ENCODE results near the gene ATXN2.
"Not testable (repeated sequence)": the region's sequence is repeated elsewhere in the genome, so short reads cannot be mapped to it uniquely, and the experiment has no call there.

ATXN2 gene

GRCh38 chr12:111569363-111570083, 29.6 kb downstream of the ATXN2 start:
- DNase-seq: no peak

DNA sequence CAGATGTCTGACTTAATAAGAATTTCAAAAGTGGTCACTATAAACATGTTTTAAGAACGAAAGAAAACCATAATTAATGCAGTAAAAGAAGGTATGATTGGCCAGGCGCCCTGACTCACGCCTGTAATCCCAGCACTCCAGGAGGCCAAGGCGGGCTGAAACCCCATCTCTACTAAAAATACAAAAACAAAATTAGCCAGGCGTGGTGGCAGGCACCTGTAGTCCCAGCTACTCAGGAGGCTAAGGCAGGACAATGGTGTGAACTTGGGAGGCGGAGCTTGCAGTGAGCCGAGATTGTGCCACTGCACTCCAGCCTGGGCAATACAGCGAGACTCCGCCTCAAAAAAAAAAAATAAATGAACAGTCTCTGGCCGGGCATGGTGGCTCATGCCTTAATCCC, 38.3 kb downstream of the ATXN2 start:
- not testable (repeated sequence) for DNase-seq

DNA sequence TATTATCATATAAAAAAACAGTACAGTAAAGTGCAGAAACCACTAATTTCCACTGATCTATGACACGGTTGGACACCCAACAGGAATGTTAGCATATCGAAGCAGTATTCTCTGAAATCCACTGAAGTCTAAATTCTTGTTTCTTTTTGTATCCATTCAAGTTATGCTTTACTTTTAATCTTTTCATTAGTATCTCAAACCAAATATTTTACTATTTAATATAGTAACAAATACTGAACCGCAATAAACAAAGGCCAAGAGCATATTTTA, 41.1 kb downstream of the ATXN2 start:
- DNase-seq: no peak

- DNase-seq: no peak
These were observed 41.6 kb downstream of the ATXN2 start for GRCh38 chr12:111557271-111558106.

GRCh38 chr12:111556676-111557075, 42.4 kb downstream of the ATXN2 start:
- DNase-seq: no peak

DNA sequence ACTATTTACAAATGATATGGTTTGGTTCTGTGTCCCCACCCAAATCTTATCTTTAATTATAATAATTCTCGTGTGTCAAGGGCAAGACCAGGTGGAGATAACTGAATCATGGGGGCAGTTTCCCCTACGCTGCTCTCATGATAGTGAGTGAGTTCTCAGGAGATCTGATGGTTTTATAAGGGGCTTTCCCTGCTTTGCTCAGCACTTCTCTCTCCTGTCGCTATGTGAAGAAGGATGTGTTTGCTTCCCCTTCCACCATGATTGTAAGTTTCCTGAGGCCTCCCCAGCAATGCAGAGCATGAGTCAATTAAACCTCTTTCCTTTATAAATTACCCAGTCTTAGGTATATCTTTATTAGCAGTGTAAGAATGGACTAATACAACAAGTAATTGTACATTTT, 43.8 kb downstream of the ATXN2 start:
- not testable (repeated sequence) for DNase-seq

GRCh38 chr12:111546758-111547383, 52.2 kb downstream of the ATXN2 start:
- no peak for DNase-seq

- no peak for DNase-seq
These were observed 52.9 kb downstream of the ATXN2 start for GRCh38 chr12:111546171-111546570.

DNA sequence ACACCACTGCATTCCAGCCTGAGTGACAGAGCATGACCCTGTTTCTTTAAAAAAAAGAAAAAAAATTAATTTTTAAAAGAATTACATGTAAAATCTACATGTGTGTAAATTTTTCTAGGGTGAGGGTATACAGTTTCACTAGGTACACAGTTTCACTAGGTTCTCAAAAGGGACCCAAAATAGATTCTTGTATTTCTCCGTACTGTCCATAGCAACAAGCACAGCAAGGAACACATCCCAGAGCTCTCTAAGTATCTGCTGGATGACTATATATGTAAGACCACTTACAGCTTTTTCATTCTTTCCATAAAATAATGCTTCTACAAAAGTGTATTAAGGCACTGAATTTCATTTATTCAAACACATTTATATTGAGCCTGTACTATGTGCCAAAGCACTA, 55.1 kb downstream of the ATXN2 start:
- DNase-seq: no peak

GRCh38 chr12:111532751-111533150, 66.4 kb downstream of the ATXN2 start:
- DNase-seq: no peak

DNA sequence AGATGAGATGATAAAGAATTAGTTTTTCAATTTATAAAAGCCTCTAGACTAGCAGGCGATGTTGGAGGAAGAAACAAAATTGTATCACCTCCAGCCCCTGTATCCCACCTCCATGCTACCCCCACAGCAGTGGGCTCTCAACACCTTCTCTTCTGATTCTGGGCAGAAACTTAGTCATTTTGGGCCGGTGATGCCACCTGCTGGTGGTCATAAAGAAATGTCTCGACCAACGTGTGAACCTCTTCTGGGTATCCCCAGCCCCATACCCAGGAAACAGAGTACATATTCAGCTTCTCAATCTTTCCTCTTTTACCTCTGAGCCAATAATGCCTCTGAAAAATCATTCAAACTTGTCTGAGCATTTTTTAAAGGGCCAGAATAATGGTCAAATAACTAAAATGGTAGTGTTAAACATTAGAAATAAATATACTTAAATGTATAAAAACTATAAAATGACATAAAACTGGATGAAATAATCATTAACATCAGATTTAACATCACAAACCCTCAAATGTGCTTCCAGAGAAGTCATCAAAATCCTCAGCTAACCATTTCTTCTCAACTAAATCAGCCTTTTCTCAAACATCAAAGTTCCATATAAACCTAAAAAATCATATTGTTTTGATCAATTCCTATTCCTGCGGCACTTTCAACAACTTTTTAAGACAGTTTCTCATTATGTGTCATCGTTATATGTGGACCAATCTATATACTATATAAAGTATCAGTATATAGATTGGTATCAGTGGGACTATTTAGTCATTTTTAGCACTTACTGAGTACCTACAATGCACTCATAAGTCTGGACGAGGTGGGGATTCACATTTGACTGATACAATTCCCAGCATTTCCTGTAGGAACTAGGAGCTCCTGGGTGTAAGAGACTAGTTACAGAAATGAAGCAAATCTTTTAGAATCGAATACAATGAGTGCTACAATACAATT, 69.4 kb downstream of the ATXN2 start:
- DNase-seq: no peak

DNA sequence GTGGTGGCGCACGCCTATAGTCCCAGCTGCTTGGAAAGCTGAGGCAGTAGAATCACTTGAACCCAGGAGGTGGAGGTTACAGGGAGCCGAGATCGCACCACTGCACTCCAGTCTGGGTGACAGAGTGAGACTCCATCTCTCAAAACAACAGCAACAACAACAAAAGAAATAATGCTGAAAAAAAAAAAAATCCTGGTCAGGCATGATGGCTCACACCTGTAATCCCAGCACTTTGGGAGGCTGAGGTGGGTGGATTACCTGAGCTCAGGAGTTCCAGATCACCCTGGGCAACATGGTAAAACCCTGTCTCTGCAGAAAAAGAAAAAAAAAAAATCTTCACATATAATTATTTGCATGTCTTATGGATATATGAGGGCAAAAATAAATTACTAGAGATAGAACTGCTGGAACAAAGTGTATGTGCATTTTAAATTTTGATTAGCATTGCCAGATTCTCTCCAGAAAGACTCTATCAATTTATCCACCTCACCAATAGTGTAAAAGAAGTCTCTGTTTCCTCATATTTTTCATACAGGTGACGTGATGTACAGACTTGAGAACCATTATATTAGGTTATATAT, 75.4 kb downstream of the ATXN2 start:
- DNase-seq: no peak

DNA sequence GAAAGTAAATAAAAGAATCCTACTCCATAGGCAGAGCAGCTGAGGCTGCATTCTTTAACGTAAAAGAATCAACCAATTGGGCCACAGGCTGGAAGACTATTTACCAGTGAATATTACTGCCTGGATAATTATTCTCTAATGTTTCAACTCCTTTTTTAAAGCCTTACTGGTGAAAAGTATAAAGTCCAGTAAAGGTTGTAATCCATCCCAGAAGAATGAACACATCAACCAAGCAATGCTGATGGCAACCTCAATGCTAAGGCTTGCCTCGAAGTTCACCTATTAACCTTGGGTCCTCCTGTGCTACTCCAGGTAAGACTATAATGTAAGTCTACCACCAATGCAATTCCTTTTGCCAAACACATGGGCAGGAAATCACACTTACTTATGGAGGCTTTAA, 77.3 kb downstream of the ATXN2 start:
- DNase-seq: no peak

DNA sequence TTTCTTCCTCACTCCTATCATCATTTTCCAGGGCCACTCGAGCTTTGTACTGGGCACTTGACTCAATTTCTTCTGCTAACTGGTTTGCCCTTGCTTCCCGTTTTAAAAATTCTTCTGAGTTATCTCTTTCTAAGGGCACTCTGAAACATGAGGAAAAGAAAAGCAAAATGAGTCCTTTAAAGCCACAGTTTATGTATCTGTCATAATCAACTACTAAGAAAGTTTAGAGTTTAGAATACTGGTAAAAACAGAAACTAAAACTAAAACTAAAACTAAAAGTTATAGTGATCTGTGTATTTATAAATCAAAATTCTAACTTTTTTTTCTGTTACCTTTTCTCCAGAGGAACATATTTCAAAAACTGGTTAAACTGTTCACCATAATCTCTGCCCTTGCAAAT, 79.2 kb downstream of the ATXN2 start:
- no peak for DNase-seq

- no peak for DNase-seq
These were observed 80.0 kb downstream of the ATXN2 start for GRCh38 chr12:111519083-111519482.

- not testable (repeated sequence) for DNase-seq
These were observed 91.4 kb downstream of the ATXN2 start for GRCh38 chr12:111507719-111508118.

- DNase-seq: not testable (repeated sequence)
These were observed 91.9 kb downstream of the ATXN2 start for GRCh38 chr12:111507258-111507657.

GRCh38 chr12:111506260-111506659, 92.9 kb downstream of the ATXN2 start:
- no peak for DNase-seq

- DNase-seq: no peak
These were observed 93.5 kb downstream of the ATXN2 start for GRCh38 chr12:111505601-111506036.

DNA sequence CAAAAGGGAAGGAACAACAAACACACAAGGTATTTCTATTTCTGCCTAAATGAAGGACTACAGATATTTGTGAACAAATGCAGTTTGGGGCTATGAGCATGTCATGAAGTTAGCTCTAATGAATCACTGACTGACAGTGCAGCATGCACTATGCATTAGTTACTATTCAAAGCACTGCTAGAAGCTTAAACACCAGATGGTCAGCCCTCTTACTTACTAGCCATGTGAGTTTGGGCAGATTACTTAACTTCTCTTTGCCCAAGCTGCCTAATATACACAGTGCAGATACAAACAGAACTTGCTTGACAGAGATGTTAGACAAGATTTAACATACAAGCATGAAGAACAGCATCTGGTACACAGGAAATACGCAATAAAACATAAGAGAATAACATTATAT, 96.0 kb downstream of the ATXN2 start:
- DNase-seq: no peak

DNA sequence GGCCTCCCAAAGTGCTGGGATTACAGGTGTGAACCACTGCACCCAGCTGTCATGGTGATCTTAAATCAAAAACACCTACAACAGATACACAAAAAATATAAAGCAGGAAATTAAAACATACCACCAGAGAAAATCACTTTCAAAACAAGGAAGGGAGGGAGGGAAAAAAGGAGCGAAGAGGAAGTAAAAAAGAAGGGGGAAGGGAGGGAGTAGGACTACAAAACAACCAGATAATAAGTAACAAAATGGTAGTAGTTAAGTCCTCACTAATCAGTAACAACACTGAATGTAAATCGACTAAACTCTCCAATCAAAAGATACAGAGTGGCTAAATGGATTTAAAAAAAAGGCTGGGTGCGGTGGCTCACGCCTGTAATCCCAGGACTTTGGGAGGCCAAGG, 104.4 kb downstream of the ATXN2 start:
- no peak for DNase-seq

DNA sequence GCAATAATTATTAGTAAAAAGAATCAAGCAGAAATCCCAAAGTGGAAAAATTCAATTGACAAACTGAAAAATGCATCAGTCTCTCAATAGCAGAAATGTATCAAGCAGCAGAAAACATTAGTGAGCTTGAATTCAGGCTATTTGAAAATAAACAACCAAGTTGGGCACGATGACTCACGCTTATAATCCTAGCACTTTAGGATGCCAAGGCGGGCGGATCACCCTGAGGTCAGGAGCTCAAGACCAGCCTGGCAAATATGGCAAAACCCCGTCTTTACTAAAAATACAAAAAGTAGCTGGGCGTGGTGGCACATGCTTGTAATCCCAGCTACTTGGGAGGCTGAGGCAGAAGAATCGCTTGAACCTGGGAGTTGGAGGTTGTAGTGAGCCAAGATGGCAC, 106.1 kb downstream of the ATXN2 start:
- not testable (repeated sequence) for DNase-seq

GRCh38 chr12:111488798-111489197, 110.3 kb downstream of the ATXN2 start:
- no peak for DNase-seq

All from SIG-M5 (cell line).